Endothelial cell of umbilical vein (primary cell): Measurements from ENCODE around the gene RAB3IL1. TPM values are rescaled to one million over a fixed set of nuclear protein-coding genes. Genes with fewer than 3 reads are reported as not detected.

Experiments
- BruUV-seq: library from RNA; stranded (reverse); fragments of 400-500 nt; replicated peaks from 2 replicates; lab custom pipeline; 2021; lab: Mats Ljungman, UMichigan
- CTCF ChIA-PET: fragments of 300-600, 350-600 bp; sonication (Branson Sonifier 250); formaldehyde crosslinking; loops from one replicate; lab custom pipeline; 2021; ENCODE audit warnings: antibody characterized with exemption, inconsistent platforms; lab: Charles Lee
- POLR2A ChIA-PET: fragments of 300-600, 350-600 bp; sonication (Branson Sonifier 250); formaldehyde crosslinking; loops from one replicate; lab custom pipeline; 2021; ENCODE audit warnings: antibody characterized with exemption, inconsistent platforms; lab: Charles Lee
- DNase-seq: peaks from one replicate; pipeline ENCODE4 v3.0.0-alpha.2; 2011; ENCODE audit warnings: low read depth, low spot score
- FAIRE-seq: peaks from 2 replicates; lab custom pipeline; 2011; peaks lifted over from hg19 to GRCh38; lab: Jason Lieb, UNC
- H2AFZ ChIP-seq: 2 replicates; pipeline ENCODE4 v1.6.0; 2012; ENCODE audit warnings: low read depth, low read length, control low read depth, inconsistent platforms
- H3K27ac ChIP-seq: 2 replicates; pipeline ENCODE4 v1.5.1; 2011; ENCODE audit warnings: low read depth, mild to moderate bottlenecking, control low read depth, low read length, moderate library complexity; ENCODE audit not compliant: insufficient read depth
- H3K27me3 ChIP-seq, 2 experiments: 2 replicates each; pipeline versions ENCODE4 v1.6.0 to v1.6.1; 2011; ENCODE audit warnings: low read length in 2 of 2, mixed read lengths in 1 of 2; ENCODE audit not compliant: control insufficient read depth in 2 of 2, insufficient read depth in 2 of 2
- H3K36me3 ChIP-seq, 2 experiments: 2 replicates in 1 of 2; 3 replicates in 1 of 2; pipeline ENCODE4 v1.5.1; 2011; ENCODE audit warnings: low read length in 2 of 2, mild to moderate bottlenecking in 1 of 2, moderate library complexity in 1 of 2; ENCODE audit not compliant: control insufficient read depth in 2 of 2, insufficient read depth in 2 of 2; ENCODE audit errors: extremely low read depth in 1 of 2
- H3K4me1 ChIP-seq: 3 replicates; pipeline ENCODE4 v1.5.1; 2011; ENCODE audit warnings: mild to moderate bottlenecking, low read length; ENCODE audit not compliant: control insufficient read depth, insufficient read depth; ENCODE audit errors: extremely low read depth
- H3K4me2 ChIP-seq: 2 replicates; pipeline ENCODE4 v1.6.1; 2011; ENCODE audit warnings: low read length, control low read depth, mixed read lengths; ENCODE audit not compliant: insufficient read depth
- H3K4me3 ChIP-seq, 3 experiments: fragments of 200-600 bp in 1 of 3; sonication (generic), shearing (Covaris generic) in 1 of 3; replicated peaks in 1 of 3; 2 replicates each; pipeline ENCODE4 v1.5.1; 2011 to 2016; ENCODE audit warnings: control low read depth in 3 of 3, low read length in 3 of 3, mild to moderate bottlenecking in 2 of 3, inconsistent platforms in 1 of 3, low read depth in 1 of 3, moderate library complexity in 1 of 3; ENCODE audit not compliant: insufficient read depth in 1 of 3
- H3K79me2 ChIP-seq: 2 replicates; pipeline ENCODE4 v1.6.0; 2012; ENCODE audit warnings: low read length, inconsistent platforms; ENCODE audit not compliant: control insufficient read depth, insufficient read depth
- H3K9ac ChIP-seq: replicated peaks from 2 replicates; pipeline ENCODE3; 2011; ENCODE audit warnings: low read length, control low read depth; ENCODE audit not compliant: insufficient read depth; ENCODE audit errors: extremely low read depth
- H3K9me1 ChIP-seq: replicated peaks from 3 replicates; pipeline ENCODE4 v1.6.0; 2011; ENCODE audit warnings: mild to moderate bottlenecking, low read length; ENCODE audit not compliant: control insufficient read depth, insufficient read depth; ENCODE audit errors: extremely low read depth
- H3K9me3 ChIP-seq: replicated peaks from 2 replicates; pipeline ENCODE4 v1.5.1; 2012; ENCODE audit warnings: low read length, inconsistent platforms; ENCODE audit not compliant: control insufficient read depth, insufficient read depth
- H4K20me1 ChIP-seq: replicated peaks from 2 replicates; pipeline ENCODE3; 2011; ENCODE audit warnings: mild to moderate bottlenecking, low read length; ENCODE audit not compliant: control insufficient read depth, insufficient read depth; ENCODE audit errors: extremely low read depth
- CTCF ChIP-seq, 2 donors: IDR thresholded peaks; 1 replicate in 1 of 2; 2 replicates in 1 of 2; pipeline ENCODE4 v1.5.1; 2011; ENCODE audit warnings: low read length in 2 of 2, mild to moderate bottlenecking in 2 of 2, moderate library complexity in 2 of 2, control low read depth in 1 of 2, inconsistent platforms in 1 of 2, low read depth in 1 of 2; ENCODE audit not compliant: insufficient read depth in 1 of 2; ENCODE audit errors: extremely low read depth in 1 of 2
- EZH2 ChIP-seq: IDR thresholded peaks from 2 replicates; pipeline ENCODE4 v1.6.1; 2012; ENCODE audit warnings: borderline replicate concordance, low read depth, mild to moderate bottlenecking, moderate library complexity, low read length, inconsistent platforms; ENCODE audit not compliant: severe bottlenecking
- FOS ChIP-seq: IDR thresholded peaks from 2 replicates; pipeline ENCODE4 v1.6.1; 2011; ENCODE audit warnings: mild to moderate bottlenecking, low read length, moderate library complexity, borderline replicate concordance; ENCODE audit not compliant: insufficient read depth
- GATA2 ChIP-seq: IDR thresholded peaks from 2 replicates; pipeline ENCODE4 v1.7.0; 2011; ENCODE audit warnings: low read depth, mild to moderate bottlenecking, moderate library complexity, mixed read lengths, low read length; ENCODE audit not compliant: insufficient read length, insufficient read depth
- JUN ChIP-seq: IDR thresholded peaks from 2 replicates; pipeline ENCODE4 v1.6.1; 2011; ENCODE audit warnings: borderline replicate concordance, low read depth; ENCODE audit not compliant: insufficient read length, insufficient read depth
- MAX ChIP-seq: IDR thresholded peaks from 2 replicates; pipeline ENCODE4 v1.6.1; 2011; ENCODE audit not compliant: insufficient read depth, insufficient read length
- MYC ChIP-seq: IDR thresholded peaks from one replicate; pipeline ENCODE4 v1.6.1; 2011; ENCODE audit warnings: mild to moderate bottlenecking, low read depth, low read length
- POLR2A ChIP-seq: IDR thresholded peaks from 2 replicates; pipeline ENCODE4 v1.6.1; 2012; ENCODE audit warnings: low read depth, mild to moderate bottlenecking, control low read depth, low read length
- POLR2AphosphoS5 ChIP-seq: IDR thresholded peaks from 2 replicates; pipeline ENCODE4 v1.6.1; 2012; ENCODE audit warnings: low read depth, mild to moderate bottlenecking, control low read depth, low read length, moderate library complexity; ENCODE audit not compliant: insufficient read depth
- dilution Hi-C: fragments of 300-500 bp; cut with MboI; formaldehyde crosslinking; loops from one replicate; pipeline ENCODE4 v1.15.0; 2019; ENCODE audit warnings: low sequenced_read_pairs; ENCODE audit not compliant: extremely low pct_ligation_motif_present
- intact Hi-C: fragments of 100-400 bp; cut with micrococcal nuclease; formaldehyde crosslinking; loops from one replicate; pipeline ENCODE4 v1.10.0; 2022
- polyA plus RNA-seq, 4 experiments: library from polyadenylated mRNA; depleted of rRNA in 3 of 4; stranded (reverse) in 3 of 4; unstranded in 1 of 4; fragments of >200 nt; gene quantifications; 2 replicates each; pipeline versions ENCODE4 v1.2.1 to v1.2.3, GENCODE V29; 2011 to 2012; ENCODE audit warnings: missing spikeins in 1 of 4
- total RNA-seq: library from RNA; stranded (reverse); gene quantifications from 2 replicates; pipeline ENCODE4 v1.2.3, GENCODE V29; 2021

Gene RAB3IL1
- total and polyA plus RNA-seq, 2 donors (not counting 3 experiments of a cell fraction or from before 2014, with no cell fraction given): 1.8 to 3.6 TPM

GRCh38 chr11:61866958-61867343, 50.4 kb downstream of the RAB3IL1 start:
- ChIA-PET POLR2A (no interaction called here), CTCF (interaction anchor here (0.9 to 1.8 kb wide), 2 partner anchors 32 to 241 kb away, joined by 3 to 11 read pairs; no protein-coding TSS in a partner anchor)
- dilution Hi-C loops: no loop called here
- TF ChIP-seq GATA2: no peak
- TF ChIP-seq MYC: no peak
- TF ChIP-seq POLR2A: no peak
- TF ChIP-seq EZH2: no peak
- TF ChIP-seq FOS: no peak
- TF ChIP-seq CTCF (IDR thresholded peaks at IDR 0.05; ENCODE audit: extremely low read depth in 1 of 2, insufficient read depth in 1 of 2, low read depth in 1 of 2, low read length in 2 of 2): no peak
- TF ChIP-seq JUN: no peak
- TF ChIP-seq MAX: no peak
- TF ChIP-seq POLR2AphosphoS5: no peak
- H3K4me2 ChIP-seq: no peak overlapping the region
- H4K20me1 ChIP-seq: no peaks in the 10 kb centered on the region
- peaks cover 4% of the 10 kb centered on the region for H3K4me1 ChIP-seq
- no peak overlapping the region for H2AFZ ChIP-seq
- peaks cover 12 to 19% of the 10 kb centered on the region in 2 experiments for H3K36me3 ChIP-seq
- no peaks in the 10 kb centered on the region for H3K9me3 ChIP-seq
- FAIRE-seq (no peak), DNase-seq (no peak)
- H3K9ac ChIP-seq: no peak overlapping the region
- H3K79me2 ChIP-seq: no peaks in the 10 kb centered on the region
- intact Hi-C loops: no loop called here
- H3K27ac ChIP-seq: no peak overlapping the region
- BruUV-seq: no TSS peak
- no peaks in the 10 kb centered on the region for H3K27me3 ChIP-seq
- no peaks in the 10 kb centered on the region for H3K9me1 ChIP-seq
- no peak overlapping the region for H3K4me3 ChIP-seq
